HCEC 1CT (cell line): Measurements from ENCODE around the gene BRF1.

Experiments used
- DNase-seq: peaks from one replicate; pipeline ENCODE4 v3.0.0-alpha.2; 2017

Gene BRF1

DNA sequence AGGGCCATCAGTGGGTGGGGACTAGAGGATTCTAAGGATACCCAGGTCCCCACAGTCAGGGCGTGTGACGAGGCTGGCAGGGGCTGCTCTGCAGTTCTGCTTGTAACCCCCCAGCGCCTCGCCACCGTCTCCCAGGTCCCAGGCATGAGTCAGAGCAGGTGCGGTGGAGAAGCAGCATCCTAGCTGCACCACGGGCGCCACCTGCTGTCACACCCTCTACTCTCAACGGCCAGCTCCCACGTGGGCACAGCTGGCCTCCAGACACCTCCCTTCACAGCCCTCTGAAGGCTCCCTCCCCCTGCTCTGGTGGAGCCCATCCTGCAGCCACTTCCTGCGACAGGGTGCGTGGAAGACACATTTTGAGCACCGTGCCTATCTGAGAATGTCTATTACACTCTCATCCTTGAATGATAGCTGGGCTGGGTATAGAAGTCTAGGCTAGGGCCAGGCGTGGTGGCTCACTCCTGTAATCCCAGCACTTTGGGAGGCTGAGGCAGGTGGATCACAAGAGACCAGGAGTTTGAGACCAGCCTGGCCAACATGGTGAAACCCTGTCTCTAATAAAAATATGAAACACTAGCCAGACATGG is 112.8 kb downstream of the BRF1 start:
- no peak for DNase-seq

DNA sequence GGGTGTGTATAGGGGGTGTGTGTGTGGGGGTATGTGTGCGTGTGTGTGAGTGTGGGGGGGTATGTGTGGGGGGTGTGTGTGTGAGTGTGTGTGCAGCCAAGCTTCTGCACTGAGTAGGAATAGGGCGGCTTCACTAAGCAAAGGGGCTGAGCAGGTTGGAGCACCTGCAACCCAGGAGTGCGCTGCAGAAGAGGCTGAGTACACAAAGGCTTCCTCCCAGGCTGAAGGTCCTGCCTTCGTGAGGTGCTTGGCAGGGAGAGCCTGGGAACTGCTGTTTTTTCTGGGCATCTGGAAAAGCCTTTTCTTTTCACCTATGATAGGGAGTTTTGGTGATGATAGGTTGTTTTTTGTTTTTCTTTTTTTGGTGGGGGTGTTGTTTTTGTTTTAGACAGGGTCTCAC is 113.7 kb downstream of the BRF1 start:
- no peak for DNase-seq

- DNase-seq = no peak
These were observed 114.8 kb downstream of the BRF1 start for GRCh38 chr14:105185973-105186372.

GRCh38 chr14:105185001-105185400 is 115.8 kb downstream of the BRF1 start:
- DNase-seq = no peak

DNA sequence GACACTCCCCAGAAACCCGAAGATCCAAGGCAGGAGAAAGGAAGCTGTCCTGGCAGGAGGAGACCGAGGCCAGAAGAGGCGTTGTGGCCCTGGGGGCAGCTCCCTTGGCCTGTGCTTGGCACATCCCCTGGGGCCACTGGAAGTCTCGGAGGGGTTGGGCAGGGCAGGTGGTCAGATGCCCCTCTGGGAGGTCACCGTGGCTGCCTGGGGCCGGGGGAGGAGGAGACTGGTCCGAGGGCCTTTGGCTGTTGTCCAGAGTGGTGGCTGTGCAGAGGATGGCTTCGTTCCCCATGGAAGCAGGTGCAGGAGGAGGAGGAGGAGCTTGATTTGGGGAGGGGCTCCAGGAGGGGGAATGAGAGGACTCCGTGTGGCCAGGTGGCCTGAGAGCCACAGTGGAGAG is 116.3 kb downstream of the BRF1 start:
- no peak for DNase-seq

DNA sequence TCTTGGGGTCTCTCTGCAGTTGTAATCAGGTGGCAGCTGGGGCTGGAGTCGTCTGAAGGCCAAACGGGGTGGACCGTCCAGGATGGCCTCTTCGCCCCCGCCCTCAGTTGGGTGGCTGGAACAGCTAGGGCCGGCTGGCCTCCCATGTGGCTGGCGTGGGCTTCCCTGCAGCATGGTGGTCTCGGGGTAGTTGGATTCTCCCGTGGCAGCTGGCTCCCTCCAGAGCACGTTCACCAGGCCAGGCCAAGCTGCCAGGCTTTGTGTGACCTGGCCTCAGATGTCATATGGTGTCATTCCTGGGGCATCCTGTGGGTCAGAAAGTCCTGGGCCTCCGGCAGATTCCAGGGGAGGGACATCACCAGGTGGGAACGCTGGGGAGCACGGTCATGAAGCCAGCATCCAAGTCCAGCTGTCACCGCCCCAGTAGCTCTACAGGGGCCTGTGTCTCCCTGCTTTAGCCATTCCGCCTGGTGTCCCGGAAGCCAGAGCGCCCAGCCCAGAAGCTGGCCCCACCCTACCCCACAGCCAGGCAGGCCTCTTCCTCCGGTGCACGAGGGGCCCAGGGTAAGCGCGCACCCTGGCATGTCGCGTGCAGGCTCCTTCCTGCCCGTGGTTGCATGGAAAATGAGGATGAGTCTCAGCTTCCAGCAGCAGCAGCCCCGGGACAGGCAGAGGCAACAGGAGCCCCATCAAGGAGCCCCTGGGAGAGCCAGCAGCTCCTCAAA is 118.3 kb downstream of the BRF1 start:
- no peak for DNase-seq

DNA sequence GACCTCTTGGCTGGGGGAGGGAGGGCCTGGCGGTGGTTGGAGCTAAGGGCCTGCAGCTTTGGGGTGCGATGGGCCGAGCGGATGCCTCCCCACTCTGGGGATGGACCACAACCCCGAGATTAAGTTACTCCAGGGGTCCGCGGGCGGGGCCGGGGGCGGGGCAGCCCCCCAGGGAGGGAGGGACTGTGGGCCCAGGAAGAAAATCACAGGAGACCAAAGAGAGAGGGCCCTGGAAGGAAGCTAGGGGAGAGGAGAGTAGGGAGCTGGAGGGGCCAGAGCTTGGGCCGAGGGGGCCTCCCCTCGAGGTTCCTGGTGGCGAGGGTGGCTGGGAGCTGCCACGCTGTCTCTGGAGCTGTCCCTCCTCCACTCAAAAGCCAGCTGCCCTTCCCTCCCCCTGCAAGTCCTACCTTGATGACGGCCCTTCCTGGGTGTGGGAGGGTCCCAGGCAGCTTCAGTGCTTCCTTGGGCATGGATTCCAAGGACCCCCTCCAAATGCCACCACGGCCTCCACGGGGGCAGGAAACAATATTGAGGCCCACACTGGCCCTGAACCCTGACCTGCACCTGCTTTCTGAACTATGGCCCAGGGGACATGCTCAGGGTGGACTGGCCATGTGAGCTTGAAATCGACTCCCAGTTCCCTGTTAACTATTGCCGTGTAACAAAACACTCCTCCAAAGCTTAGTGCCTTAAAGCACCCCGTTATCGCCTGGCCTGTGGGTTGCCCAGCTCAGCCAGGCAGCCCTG is 119.1 kb downstream of the BRF1 start:
- no peak for DNase-seq

DNA sequence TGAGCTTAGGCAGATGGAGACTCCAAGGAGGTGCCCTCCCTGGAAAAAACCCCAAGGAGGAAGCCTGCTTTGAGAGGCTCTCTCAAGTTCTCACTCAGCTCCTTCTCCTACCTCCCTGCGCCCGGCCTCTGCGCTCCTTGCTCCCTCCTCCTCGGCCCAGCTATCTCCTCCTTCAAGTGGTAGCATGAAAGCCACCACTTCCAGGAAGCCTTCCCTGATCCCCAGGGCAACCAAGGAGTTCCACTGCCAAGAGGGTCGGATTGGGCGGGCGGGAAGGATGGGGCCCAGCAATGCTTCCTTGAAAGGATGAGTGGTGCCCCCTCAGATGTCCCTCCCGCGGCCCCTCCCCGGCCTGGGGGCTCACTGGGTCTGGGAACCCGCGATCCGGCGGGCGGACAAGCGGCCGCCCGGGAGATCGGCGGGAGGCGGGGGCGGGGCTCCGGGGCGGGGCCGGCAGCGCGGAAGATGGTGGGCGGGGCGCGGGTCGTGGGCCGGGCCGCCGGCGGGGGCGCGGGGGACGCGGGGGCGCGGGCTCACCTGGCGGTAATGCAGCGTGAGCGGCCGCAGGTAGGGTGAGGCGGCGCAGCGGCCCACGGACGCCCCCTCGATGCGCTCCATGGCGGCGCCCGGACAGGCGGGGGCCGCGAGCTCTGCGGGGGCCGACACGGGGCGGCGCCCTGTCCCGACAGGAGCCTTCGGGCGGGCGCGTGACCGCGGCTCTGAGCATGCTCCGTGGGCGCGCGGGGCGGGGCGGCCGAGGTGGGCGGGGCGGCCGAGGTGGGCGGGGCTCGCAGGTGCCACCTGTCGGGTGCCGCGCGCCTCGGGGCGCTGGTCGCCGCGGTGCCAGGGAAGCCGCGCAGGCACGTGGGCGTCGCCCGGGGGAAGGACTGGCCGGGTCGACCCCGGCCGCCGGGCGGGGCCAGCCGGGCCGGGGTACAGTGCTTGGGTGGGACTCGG is 119.9 kb downstream of the BRF1 start, which contains the start of gene NUDT14:
Gene NUDT14, minus strand, starts transcription at position 721 of the 957 bp plus-strand sequence. Its CDS starts 103 bp downstream, at position 618.
- peak; percentile 34 for DNase-seq

GRCh38 chr14:105179191-105179590 is 121.6 kb downstream of the BRF1 start:
- DNase-seq = no peak

GRCh38 chr14:105178868-105179140 is 122.0 kb downstream of the BRF1 start:
- DNase-seq = no peak

DNA sequence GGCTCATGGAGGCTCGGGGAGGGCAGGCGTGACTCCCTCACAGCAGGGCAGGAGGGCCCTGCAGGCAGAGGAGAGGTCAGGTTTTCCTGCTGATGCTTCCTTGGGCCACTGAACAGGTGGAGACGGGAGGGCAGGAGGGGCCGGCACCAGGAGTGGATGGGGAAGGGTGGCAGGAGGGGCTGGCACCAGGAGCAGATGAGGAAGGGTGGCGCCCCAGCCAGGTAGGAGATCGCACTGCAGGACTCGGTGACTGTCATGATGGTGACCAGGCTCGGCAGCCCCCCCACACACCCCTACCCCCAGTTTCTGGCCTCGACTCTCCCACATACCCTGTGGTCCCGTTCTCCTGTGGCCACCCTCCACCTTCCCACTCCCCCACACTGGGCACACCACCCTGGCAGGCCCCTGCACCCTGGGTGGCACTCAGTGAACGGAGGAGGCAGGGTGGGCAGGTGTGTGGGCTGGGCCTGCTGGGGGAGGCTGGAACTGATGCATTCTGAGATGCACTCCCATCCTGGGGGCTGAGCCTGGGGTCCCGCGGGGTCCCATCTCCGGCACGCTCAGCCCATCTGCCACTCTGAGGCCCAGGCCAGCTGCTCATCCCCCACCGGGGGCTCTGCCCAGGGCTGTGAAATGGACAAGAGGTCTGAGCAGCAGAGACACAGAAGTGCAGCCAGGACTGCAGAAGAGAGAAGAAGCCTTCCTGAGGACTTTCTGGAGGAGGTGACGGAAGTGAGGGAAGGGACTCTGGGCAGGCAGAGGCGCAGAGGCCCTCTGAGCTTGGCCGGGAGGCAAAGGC is 122.5 kb downstream of the BRF1 start:
- DNase-seq = no peak

DNA sequence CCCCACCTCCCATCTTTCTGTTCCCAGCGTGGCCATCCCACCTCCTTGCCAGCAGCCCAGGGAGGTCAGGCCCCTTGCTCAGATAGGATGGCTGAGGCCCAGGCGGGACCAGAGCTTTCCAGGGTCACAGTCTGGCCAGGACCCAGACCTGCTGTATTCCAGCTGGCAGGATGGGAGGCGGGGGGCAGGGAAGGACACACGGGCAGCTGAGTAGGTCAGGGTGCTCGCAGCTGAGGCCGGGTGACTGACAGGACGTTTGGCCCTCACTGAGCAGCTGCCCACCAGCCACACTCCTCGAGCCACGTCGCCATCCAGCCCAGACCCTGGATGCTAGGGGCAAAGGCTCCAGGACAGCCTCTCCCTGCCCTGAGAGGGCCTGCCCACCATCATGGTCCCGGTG is 123.7 kb downstream of the BRF1 start:
- DNase-seq = no peak

DNA sequence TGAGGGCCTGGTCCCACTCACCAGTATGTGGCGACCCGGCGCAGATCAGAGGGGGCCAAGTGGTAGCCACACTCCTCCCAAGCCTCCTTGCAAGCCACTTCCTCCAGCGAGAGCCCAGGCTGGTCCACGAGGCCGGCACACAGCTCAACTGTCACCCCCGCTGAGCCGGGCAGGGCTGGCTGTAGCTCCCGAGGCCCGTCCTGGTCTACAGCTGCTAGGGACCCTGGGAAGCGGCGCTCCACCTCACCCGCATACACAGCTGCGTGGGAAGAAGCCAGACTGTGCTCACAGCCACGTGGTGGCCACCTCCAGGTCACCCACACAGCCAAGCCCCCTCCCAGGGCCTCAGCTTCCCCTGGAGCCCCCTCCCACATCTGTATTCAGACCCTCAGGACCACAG is 124.3 kb downstream of the BRF1 start:
- no peak for DNase-seq

- no peak for DNase-seq
These were observed 126.6 kb downstream of the BRF1 start for GRCh38 chr14:105173901-105174894.

GRCh38 chr14:105173145-105173544 is 127.7 kb downstream of the BRF1 start:
- no peak for DNase-seq

DNA sequence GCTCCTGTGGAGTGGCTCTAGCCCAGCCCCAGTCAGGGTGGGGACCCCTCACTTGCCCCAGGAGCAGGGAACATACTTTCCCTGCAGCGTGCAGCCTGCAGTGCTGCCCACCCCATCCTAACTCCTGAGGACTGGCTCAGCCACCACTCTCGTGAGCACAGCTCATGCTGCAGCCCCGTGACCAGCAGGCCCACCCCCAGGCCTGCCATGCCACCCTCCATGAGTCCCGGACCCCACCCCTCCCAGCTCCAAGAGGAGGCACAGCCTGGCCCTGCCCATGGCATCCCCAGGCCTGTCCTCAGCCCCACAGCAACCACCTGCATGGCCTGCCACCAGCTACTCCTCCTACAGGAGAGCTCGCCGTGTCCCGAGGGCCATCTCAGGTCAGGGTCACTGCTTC is 128.3 kb downstream of the BRF1 start:
- no peak for DNase-seq

DNA sequence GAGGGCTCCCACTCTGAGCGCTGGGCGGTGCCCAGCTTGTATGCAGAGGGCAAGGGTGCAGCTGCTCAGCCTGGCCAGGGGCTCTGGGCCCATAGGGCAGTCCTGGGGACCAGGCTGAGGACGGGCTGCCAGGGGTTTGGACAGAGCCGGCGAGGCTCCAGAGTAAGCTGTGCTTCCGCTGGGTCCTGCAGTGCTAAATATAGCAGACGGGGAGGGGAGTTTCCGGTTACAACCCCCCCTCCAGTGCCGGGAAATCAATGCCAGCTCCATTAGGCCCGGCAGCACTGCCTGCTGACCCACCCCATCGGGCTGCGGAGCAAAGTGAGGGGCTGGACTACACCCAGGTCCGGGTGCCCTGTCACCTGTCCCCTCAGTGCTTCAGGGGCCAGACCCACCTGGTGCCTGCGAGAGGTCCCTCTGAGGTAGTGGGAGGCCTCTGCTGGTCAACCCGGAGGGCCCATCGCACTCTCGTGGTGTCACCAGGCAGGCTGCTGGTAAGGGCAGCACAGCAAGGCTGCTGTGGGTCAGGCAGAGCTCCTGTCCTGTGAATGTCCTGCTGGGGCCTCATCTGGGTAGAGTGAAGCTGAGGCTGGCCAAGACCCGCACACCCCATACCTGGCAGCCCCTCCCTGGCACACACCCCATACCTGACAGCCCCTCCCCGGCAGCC is 129.7 kb downstream of the BRF1 start:
- DNase-seq = no peak

GRCh38 chr14:105169776-105170655 is 130.8 kb downstream of the BRF1 start:
- no peak for DNase-seq

- DNase-seq = no peak
These were observed 131.8 kb downstream of the BRF1 start for GRCh38 chr14:105168979-105169507.
